Measurements from ENCODE around the gene SLC25A10.

DNA sequence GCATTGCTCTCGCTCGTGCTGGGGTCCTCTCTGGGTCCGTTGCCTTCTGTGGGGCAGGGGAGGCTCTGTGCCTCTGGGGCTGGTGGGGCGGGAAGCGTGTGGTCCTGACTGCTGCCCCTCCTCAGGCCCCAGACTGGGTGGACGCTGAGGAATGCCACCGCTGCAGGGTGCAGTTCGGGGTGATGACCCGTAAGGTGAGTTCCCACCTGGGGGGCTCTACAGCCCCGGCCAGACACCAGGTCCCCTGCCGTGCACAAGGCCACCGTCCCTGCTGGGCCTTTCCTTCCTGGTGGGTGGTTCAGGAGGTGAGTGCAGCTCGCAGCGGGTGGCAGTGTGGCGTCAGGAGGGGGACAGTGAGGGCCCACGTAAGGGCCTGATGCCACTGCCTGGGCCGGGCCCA, 21.5 kb upstream of the SLC25A10 start:
- TF ChIP-seq, protein P1, sequence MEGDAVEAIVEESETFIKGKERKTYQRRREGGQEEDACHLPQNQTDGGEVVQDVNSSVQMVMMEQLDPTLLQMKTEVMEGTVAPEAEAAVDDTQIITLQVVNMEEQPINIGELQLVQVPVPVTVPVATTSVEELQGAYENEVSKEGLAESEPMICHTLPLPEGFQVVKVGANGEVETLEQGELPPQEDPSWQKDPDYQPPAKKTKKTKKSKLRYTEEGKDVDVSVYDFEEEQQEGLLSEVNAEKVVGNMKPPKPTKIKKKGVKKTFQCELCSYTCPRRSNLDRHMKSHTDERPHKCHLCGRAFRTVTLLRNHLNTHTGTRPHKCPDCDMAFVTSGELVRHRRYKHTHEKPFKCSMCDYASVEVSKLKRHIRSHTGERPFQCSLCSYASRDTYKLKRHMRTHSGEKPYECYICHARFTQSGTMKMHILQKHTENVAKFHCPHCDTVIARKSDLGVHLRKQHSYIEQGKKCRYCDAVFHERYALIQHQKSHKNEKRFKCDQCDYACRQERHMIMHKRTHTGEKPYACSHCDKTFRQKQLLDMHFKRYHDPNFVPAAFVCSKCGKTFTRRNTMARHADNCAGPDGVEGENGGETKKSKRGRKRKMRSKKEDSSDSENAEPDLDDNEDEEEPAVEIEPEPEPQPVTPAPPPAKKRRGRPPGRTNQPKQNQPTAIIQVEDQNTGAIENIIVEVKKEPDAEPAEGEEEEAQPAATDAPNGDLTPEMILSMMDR (IDR thresholded peaks at IDR 0.05; ENCODE audit: control extremely low read depth in 1 of 3, insufficient read depth in 1 of 3, low read depth in 1 of 3, low read length in 3 of 3) = no peak
- TF ChIP-seq NRF1 (IDR thresholded peaks at IDR 0.05; ENCODE audit: low read depth, low read length) = no peak
- TF ChIP-seq CREB1 (IDR thresholded peaks at IDR 0.05) = no peak
- no peak for TF ChIP-seq RBBP5 (IDR thresholded peaks at IDR 0.05; ENCODE audit: borderline replicate concordance, low read depth, low read length)
- TF ChIP-seq RAD21 (IDR thresholded peaks at IDR 0.05 in 1 of 2, conservative IDR thresholded peaks at IDR 0.05 in 1 of 2; ENCODE audit: low read depth in 2 of 2, low read length in 2 of 2) = no peak
- TF ChIP-seq EZH2 (IDR thresholded peaks at IDR 0.05; ENCODE audit: low read depth, low read length, severe bottlenecking) = no peak
- TF ChIP-seq HDAC6 (IDR thresholded peaks at IDR 0.05; ENCODE audit: low read depth, low read length) = no peak

All from H1 (cell line).